ENCODE data around the gene ST3GAL6. TPM values are rescaled to one million over a fixed set of nuclear protein-coding genes. Genes with fewer than 3 reads are reported as not detected.

ST3GAL6 gene
- total and polyA plus RNA-seq, 10 of the 15 experiments (the other 5 are each of a cell fraction or from before 2014, with no cell fraction given), result 19.5 to 41.2 (median 37.4) TPM

DNA sequence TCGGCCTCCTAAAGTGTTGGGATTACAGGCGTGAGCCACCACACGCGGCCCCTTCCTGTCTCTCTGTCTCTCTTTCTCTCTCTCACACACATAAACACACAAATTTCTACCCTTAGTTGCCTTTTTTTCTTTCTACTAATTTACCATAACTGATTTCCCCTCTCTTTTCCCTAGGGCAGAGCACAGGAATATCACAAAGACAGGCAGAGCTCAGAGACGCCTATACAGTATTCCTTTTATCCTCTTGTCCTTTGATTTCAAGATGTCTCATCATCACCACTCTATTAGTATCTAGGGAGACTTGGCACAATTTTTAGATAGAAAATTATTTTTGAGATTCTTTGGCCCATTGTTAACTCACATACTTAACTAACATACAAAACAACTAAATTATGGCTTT lies 25.8 kb upstream of the ST3GAL6 start:
- ChIA-PET CTCF (interaction anchor here (0.8 kb wide), 1 partner anchor 124 kb away, joined by 4 read pairs; no protein-coding TSS in a partner anchor), POLR2A (interaction anchor here (1.0 to 1.8 kb wide), 2 partner anchors 11 to 141 kb away, joined by 3 to 5 read pairs; no protein-coding TSS in a partner anchor), SMC1A (ENCODE audit: uncharacterized antibody, unreplicated experiment) (interaction anchor here (1.4 to 4.8 kb wide), 7 partner anchors 7 to 134 kb away, joined by 4 to 51 read pairs (median 7); partner anchors contain the start of gene ST3GAL6), RAD21 (ENCODE audit: unreplicated experiment) (interaction anchor here (1.2 to 2.7 kb wide), 3 partner anchors 95 to 175 kb away, joined by 4 to 14 read pairs (median 6); no protein-coding TSS in a partner anchor)
- Histone ChIP-seq H3K9me3 (replicated peaks; ENCODE audit: control insufficient read depth, insufficient read depth, low read length) (no peaks in the 10 kb centered on the region), H4K20me1 (ENCODE audit: control insufficient read depth, insufficient read depth) (no peaks in the 10 kb centered on the region), H3K27me3 (replicated peaks in 1 of 2; ENCODE audit: control insufficient read depth in 2 of 2, insufficient read depth in 2 of 2, low read length in 1 of 2) (no peaks in the 10 kb centered on the region), H3K4me3 (no peak overlapping the region), H2AFZ (ENCODE audit: control insufficient read depth, low read depth, low read length) (no peak overlapping the region), H3K4me2 (ENCODE audit: control insufficient read depth, insufficient read depth) (peak overlapping the region; percentile 22; the same call in 1 of the 2 replicates), H3K27ac (ENCODE audit: control insufficient read depth, insufficient read depth) (no peak overlapping the region), H3K79me2 (ENCODE audit: control insufficient read depth, insufficient read depth, low read length) (peaks cover 42% of the 10 kb centered on the region), H3K36me3 (ENCODE audit: control insufficient read depth in 2 of 2, insufficient read depth in 2 of 2, low read length in 1 of 2) (no peaks in the 10 kb centered on the region), H3K4me1 (ENCODE audit: control insufficient read depth, insufficient read depth, low read length) (no peaks in the 10 kb centered on the region), H3K9ac (ENCODE audit: control insufficient read depth, insufficient read depth, low read length) (no peak overlapping the region)
- FAIRE-seq, result no peak
- intact Hi-C loops (cut with micrococcal nuclease; ENCODE audit: unreplicated experiment), result no loop called here
- no peak for DNase-seq (ENCODE audit: low read depth, low spot score)
- in situ Hi-C loops (cut with MboI), result no loop called here
- BruUV-seq (replicated peaks), result no TSS peak
- 93% methylated on average over 5 of the region's 5 CpGs for WGBS (ENCODE audit: insufficient coverage, insufficient replicate concordance, low lambda C conversion rate, missing lambda C conversion rate)
- TF ChIP-seq MEF2A (IDR thresholded peaks at IDR 0.05; ENCODE audit: insufficient read depth, low read depth, low read length) (no peak), ZNF24 (IDR thresholded peaks at IDR 0.05) (no peak), HCFC1 (IDR thresholded peaks at IDR 0.05; ENCODE audit: low read length) (no peak), DPF2 (IDR thresholded peaks at IDR 0.05) (no peak), TCF7 (IDR thresholded peaks at IDR 0.05; ENCODE audit: borderline replicate concordance) (no peak), ZNF274 (IDR thresholded peaks at IDR 0.05; ENCODE audit: insufficient read depth, insufficient read length) (no peak), CREM (IDR thresholded peaks at IDR 0.05; ENCODE audit: low read depth) (no peak), GATAD2B (conservative IDR thresholded peaks at IDR 0.05; ENCODE audit: low read depth) (no peak), MXI1 (IDR thresholded peaks at IDR 0.05; ENCODE audit: low read depth, low read length) (no peak)
- TF ChIP-seq, protein P1, sequence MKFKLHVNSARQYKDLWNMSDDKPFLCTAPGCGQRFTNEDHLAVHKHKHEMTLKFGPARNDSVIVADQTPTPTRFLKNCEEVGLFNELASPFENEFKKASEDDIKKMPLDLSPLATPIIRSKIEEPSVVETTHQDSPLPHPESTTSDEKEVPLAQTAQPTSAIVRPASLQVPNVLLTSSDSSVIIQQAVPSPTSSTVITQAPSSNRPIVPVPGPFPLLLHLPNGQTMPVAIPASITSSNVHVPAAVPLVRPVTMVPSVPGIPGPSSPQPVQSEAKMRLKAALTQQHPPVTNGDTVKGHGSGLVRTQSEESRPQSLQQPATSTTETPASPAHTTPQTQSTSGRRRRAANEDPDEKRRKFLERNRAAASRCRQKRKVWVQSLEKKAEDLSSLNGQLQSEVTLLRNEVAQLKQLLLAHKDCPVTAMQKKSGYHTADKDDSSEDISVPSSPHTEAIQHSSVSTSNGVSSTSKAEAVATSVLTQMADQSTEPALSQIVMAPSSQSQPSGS (IDR thresholded peaks at IDR 0.05; ENCODE audit: low read length), result no peak
- TF ChIP-seq, protein P2, sequence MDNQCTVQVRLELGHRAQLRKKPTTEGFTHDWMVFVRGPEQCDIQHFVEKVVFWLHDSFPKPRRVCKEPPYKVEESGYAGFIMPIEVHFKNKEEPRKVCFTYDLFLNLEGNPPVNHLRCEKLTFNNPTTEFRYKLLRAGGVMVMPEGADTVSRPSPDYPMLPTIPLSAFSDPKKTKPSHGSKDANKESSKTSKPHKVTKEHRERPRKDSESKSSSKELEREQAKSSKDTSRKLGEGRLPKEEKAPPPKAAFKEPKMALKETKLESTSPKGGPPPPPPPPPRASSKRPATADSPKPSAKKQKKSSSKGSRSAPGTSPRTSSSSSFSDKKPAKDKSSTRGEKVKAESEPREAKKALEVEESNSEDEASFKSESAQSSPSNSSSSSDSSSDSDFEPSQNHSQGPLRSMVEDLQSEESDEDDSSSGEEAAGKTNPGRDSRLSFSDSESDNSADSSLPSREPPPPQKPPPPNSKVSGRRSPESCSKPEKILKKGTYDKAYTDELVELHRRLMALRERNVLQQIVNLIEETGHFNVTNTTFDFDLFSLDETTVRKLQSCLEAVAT (IDR thresholded peaks at IDR 0.05), result no peak
- TF ChIP-seq, protein P3, sequence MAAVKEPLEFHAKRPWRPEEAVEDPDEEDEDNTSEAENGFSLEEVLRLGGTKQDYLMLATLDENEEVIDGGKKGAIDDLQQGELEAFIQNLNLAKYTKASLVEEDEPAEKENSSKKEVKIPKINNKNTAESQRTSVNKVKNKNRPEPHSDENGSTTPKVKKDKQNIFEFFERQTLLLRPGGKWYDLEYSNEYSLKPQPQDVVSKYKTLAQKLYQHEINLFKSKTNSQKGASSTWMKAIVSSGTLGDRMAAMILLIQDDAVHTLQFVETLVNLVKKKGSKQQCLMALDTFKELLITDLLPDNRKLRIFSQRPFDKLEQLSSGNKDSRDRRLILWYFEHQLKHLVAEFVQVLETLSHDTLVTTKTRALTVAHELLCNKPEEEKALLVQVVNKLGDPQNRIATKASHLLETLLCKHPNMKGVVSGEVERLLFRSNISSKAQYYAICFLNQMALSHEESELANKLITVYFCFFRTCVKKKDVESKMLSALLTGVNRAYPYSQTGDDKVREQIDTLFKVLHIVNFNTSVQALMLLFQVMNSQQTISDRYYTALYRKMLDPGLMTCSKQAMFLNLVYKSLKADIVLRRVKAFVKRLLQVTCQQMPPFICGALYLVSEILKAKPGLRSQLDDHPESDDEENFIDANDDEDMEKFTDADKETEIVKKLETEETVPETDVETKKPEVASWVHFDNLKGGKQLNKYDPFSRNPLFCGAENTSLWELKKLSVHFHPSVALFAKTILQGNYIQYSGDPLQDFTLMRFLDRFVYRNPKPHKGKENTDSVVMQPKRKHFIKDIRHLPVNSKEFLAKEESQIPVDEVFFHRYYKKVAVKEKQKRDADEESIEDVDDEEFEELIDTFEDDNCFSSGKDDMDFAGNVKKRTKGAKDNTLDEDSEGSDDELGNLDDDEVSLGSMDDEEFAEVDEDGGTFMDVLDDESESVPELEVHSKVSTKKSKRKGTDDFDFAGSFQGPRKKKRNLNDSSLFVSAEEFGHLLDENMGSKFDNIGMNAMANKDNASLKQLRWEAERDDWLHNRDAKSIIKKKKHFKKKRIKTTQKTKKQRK (IDR thresholded peaks at IDR 0.05; ENCODE audit: low read depth, low read length), result no peak
- TF ChIP-seq, protein P4, sequence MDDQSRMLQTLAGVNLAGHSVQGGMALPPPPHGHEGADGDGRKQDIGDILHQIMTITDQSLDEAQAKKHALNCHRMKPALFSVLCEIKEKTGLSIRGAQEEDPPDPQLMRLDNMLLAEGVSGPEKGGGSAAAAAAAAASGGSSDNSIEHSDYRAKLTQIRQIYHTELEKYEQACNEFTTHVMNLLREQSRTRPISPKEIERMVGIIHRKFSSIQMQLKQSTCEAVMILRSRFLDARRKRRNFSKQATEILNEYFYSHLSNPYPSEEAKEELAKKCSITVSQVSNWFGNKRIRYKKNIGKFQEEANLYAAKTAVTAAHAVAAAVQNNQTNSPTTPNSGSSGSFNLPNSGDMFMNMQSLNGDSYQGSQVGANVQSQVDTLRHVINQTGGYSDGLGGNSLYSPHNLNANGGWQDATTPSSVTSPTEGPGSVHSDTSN (IDR thresholded peaks at IDR 0.05; ENCODE audit: insufficient replicate concordance, low read depth, low read length), result no peak
- ATAC-seq, result no peak
